ENCODE data around the gene RXFP1.

DNA sequence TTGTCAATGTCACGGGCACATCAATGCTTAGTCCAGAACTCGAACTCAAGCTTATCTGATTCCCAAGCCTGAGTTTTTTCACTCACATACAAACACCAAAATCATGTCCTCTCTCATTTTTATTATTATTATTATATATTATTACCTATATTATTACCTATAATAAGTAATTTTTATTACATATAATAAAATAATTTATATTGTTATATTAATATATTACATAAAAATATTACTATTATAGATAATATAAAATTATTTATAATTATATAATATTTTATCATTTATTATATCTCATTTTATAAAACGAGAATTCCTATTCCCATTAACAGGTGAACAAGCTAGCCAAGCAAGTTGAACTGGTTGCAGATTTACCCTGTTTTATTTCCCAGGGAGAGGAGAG, 13.0 kb downstream of the RXFP1 start:
- TF ChIP-seq, protein P1, sequence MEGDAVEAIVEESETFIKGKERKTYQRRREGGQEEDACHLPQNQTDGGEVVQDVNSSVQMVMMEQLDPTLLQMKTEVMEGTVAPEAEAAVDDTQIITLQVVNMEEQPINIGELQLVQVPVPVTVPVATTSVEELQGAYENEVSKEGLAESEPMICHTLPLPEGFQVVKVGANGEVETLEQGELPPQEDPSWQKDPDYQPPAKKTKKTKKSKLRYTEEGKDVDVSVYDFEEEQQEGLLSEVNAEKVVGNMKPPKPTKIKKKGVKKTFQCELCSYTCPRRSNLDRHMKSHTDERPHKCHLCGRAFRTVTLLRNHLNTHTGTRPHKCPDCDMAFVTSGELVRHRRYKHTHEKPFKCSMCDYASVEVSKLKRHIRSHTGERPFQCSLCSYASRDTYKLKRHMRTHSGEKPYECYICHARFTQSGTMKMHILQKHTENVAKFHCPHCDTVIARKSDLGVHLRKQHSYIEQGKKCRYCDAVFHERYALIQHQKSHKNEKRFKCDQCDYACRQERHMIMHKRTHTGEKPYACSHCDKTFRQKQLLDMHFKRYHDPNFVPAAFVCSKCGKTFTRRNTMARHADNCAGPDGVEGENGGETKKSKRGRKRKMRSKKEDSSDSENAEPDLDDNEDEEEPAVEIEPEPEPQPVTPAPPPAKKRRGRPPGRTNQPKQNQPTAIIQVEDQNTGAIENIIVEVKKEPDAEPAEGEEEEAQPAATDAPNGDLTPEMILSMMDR (optimal IDR thresholded peaks at IDR 0.05 in 1 of 3, IDR thresholded peaks at IDR 0.05 in 1 of 3, conservative IDR thresholded peaks at IDR 0.05 in 1 of 3; ENCODE audit: extremely low read depth in 1 of 3, insufficient read depth in 2 of 3, low read length in 3 of 3): no peak
- TF ChIP-seq EZH2 (IDR thresholded peaks at IDR 0.05; ENCODE audit: low read length): no peak

All from keratinocyte (primary cell).